ENCODE results near the gene SLIT3. TPM values are rescaled to one million over a fixed set of nuclear protein-coding genes. Genes with fewer than 3 reads are reported as not detected.

Gene SLIT3
- total RNA-seq, 1 experiment from 2014 or later, result 0.10 TPM

DNA sequence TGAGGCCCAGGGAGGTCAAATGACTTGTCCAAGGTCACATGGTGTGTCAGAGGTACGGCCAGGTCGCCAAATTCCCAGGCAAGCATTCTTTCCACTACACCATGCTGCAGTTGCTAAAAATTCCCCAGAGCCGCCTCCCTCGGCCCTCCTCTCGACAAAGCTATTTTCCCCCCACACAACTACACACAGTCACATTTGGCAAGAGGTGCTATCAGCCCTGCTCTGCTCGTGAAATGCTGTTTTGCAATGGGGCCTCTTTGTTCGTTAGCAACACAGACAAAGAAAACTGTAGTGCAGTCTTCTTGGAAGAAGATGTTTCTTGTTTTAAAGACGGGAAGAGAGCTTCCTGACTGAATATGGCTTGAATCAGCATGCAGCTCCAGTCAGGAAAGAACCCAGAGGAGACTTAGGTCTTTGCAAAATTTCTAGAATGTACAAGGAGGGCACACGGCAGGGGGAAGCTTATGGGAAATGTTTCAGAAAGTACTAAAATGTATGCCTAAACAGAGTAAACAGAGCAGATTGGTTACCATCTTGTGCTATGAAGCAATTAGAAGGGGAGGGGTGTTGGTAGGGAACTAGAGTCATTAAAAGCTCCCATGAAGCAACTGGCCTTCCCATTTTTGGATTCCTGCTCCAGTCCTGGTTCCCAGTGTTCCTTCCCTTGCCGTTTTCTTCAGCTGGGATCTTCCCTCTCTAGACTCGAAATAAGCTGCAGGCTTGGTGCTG, 14.2 kb downstream of the SLIT3 start:
- H3K9me2 ChIP-seq (ENCODE audit: insufficient read depth), result no peaks in the 10 kb centered on the region
- H3K9ac ChIP-seq (ENCODE audit: low read length), result no peak overlapping the region
- no peak for ATAC-seq
- no peaks in the 10 kb centered on the region for H3K36me3 ChIP-seq (ENCODE audit: control insufficient read depth in 1 of 2, insufficient read depth in 2 of 2, low read length in 2 of 2)
- ChIA-PET POLR2A (no interaction called here), CTCF (no interaction called here), RAD21 (ENCODE audit: low non-redundant PET in 1 of 2, low total read pairs in 2 of 2, uncharacterized antibody in 2 of 2, unreplicated experiment in 2 of 2) (no interaction called here)
- H3K79me2 ChIP-seq (ENCODE audit: insufficient read depth, low read length), result no peaks in the 10 kb centered on the region
- H3K27me3 ChIP-seq (ENCODE audit: insufficient read depth, low read length), result 0 out of 2 replicates have a peak, but pooled peaks cover 20% of the 10 kb centered on the region
- H3K4me2 ChIP-seq (ENCODE audit: low read length), result no peak overlapping the region
- no peak overlapping the region for H3K27ac ChIP-seq (ENCODE audit: low read depth, low read length)
- intact Hi-C loops (cut with micrococcal nuclease), result no loop called here
- H3K9me3 ChIP-seq (ENCODE audit: control insufficient read depth in 1 of 2, insufficient read depth in 1 of 2, low read depth in 1 of 2, low read length in 2 of 2), result no peaks in the 10 kb centered on the region
- no peak overlapping the region for H3K4me3 ChIP-seq (replicated peaks in 1 of 2; ENCODE audit: low read depth in 1 of 2, low read length in 2 of 2)
- no peak overlapping the region for H2AFZ ChIP-seq (ENCODE audit: low read depth, low read length, poor library complexity, severe bottlenecking)
- TF ChIP-seq ZFX (IDR thresholded peaks at IDR 0.05), result no peak
- no peak for TF ChIP-seq JUND (IDR thresholded peaks at IDR 0.05)
- TF ChIP-seq EZH2phosphoT487 (IDR thresholded peaks at IDR 0.05; ENCODE audit: borderline replicate concordance), result no peak
- no TSS peak for BruUV-seq (replicated peaks)
- no peaks in the 10 kb centered on the region for H4K20me1 ChIP-seq (ENCODE audit: insufficient read depth)
- no peaks in the 10 kb centered on the region for H3K4me1 ChIP-seq (ENCODE audit: control insufficient read depth in 1 of 2, insufficient read depth in 2 of 2, low read length in 2 of 2)
- DNase-seq (ENCODE audit: low read depth, low spot score), result no peak

DNA sequence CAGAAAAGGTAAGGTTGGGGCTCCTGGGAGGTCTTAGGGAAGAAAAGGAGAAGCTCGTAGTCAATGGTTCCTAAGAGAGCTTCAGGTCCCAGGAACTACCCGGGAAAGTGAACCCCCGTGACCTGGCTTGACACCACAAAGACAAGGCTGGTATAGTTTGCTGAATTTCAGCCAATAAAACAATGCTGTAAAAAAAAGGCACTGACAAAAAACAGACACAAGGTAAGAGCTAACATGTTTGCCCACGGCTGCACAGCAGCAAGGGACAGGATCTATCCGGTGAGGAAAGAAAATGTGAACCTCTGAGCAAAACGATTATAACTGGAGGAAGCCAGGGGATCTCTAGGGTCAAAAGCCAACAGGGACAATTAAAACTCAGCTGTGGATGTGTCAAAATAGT, 17.1 kb downstream of the SLIT3 start:
- RAD21 ChIA-PET (ENCODE audit: low non-redundant PET in 1 of 2, low total read pairs in 2 of 2, uncharacterized antibody in 2 of 2, unreplicated experiment in 2 of 2), result no interaction called here
- no peaks in the 10 kb centered on the region for H3K4me1 ChIP-seq (ENCODE audit: control insufficient read depth in 1 of 2, insufficient read depth in 2 of 2, low read length in 2 of 2)
- POLR2A ChIA-PET, result no interaction called here
- H3K27me3 ChIP-seq (ENCODE audit: insufficient read depth, low read length), result 0 out of 2 replicates have a peak, but pooled peaks cover 14% of the 10 kb centered on the region
- no peaks in the 10 kb centered on the region for H4K20me1 ChIP-seq (ENCODE audit: insufficient read depth)
- H3K27ac ChIP-seq (ENCODE audit: low read depth, low read length), result no peak overlapping the region
- CTCF ChIA-PET, result no interaction called here
- BruUV-seq (replicated peaks), result no TSS peak
- no peaks in the 10 kb centered on the region for H3K36me3 ChIP-seq (ENCODE audit: control insufficient read depth in 1 of 2, insufficient read depth in 2 of 2, low read length in 2 of 2)
- no peak overlapping the region for H3K9ac ChIP-seq (ENCODE audit: low read length)
- ATAC-seq (no peak), DNase-seq (ENCODE audit: low read depth, low spot score) (no peak)
- no peak overlapping the region for H3K4me2 ChIP-seq (ENCODE audit: low read length)
- H2AFZ ChIP-seq (ENCODE audit: low read depth, low read length, poor library complexity, severe bottlenecking), result no peak overlapping the region
- H3K79me2 ChIP-seq (ENCODE audit: insufficient read depth, low read length), result no peaks in the 10 kb centered on the region
- H3K4me3 ChIP-seq (replicated peaks in 1 of 2; ENCODE audit: low read depth in 1 of 2, low read length in 2 of 2), result no peak overlapping the region
- intact Hi-C loops (cut with micrococcal nuclease), result no loop called here
- no peaks in the 10 kb centered on the region for H3K9me2 ChIP-seq (ENCODE audit: insufficient read depth)
- no peaks in the 10 kb centered on the region for H3K9me3 ChIP-seq (ENCODE audit: control insufficient read depth in 1 of 2, insufficient read depth in 1 of 2, low read depth in 1 of 2, low read length in 2 of 2)
- TF ChIP-seq, protein P1, sequence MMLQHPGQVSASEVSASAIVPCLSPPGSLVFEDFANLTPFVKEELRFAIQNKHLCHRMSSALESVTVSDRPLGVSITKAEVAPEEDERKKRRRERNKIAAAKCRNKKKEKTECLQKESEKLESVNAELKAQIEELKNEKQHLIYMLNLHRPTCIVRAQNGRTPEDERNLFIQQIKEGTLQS (IDR thresholded peaks at IDR 0.05), result no peak
- TF ChIP-seq SRF (IDR thresholded peaks at IDR 0.05; ENCODE audit: low read depth) (no peak), EZH2 (IDR thresholded peaks at IDR 0.05) (no peak), CEBPB (IDR thresholded peaks at IDR 0.05; ENCODE audit: low read depth) (no peak), RAD21 (IDR thresholded peaks at IDR 0.05; ENCODE audit: low read depth) (no peak), ZFX (IDR thresholded peaks at IDR 0.05) (no peak), TCF7L2 (IDR thresholded peaks at IDR 0.05; ENCODE audit: borderline replicate concordance, extremely low read depth, insufficient read depth, insufficient read length) (no peak), SIN3A (IDR thresholded peaks at IDR 0.05; ENCODE audit: low read depth) (no peak), CBX3 (IDR thresholded peaks at IDR 0.05; ENCODE audit: low read depth) (no peak), ELF1 (IDR thresholded peaks at IDR 0.05; ENCODE audit: borderline replicate concordance, low read depth) (no peak)
- TF ChIP-seq, protein P2, sequence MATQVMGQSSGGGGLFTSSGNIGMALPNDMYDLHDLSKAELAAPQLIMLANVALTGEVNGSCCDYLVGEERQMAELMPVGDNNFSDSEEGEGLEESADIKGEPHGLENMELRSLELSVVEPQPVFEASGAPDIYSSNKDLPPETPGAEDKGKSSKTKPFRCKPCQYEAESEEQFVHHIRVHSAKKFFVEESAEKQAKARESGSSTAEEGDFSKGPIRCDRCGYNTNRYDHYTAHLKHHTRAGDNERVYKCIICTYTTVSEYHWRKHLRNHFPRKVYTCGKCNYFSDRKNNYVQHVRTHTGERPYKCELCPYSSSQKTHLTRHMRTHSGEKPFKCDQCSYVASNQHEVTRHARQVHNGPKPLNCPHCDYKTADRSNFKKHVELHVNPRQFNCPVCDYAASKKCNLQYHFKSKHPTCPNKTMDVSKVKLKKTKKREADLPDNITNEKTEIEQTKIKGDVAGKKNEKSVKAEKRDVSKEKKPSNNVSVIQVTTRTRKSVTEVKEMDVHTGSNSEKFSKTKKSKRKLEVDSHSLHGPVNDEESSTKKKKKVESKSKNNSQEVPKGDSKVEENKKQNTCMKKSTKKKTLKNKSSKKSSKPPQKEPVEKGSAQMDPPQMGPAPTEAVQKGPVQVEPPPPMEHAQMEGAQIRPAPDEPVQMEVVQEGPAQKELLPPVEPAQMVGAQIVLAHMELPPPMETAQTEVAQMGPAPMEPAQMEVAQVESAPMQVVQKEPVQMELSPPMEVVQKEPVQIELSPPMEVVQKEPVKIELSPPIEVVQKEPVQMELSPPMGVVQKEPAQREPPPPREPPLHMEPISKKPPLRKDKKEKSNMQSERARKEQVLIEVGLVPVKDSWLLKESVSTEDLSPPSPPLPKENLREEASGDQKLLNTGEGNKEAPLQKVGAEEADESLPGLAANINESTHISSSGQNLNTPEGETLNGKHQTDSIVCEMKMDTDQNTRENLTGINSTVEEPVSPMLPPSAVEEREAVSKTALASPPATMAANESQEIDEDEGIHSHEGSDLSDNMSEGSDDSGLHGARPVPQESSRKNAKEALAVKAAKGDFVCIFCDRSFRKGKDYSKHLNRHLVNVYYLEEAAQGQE (IDR thresholded peaks at IDR 0.05; ENCODE audit: low read depth), result no peak
- TF ChIP-seq, protein P3, sequence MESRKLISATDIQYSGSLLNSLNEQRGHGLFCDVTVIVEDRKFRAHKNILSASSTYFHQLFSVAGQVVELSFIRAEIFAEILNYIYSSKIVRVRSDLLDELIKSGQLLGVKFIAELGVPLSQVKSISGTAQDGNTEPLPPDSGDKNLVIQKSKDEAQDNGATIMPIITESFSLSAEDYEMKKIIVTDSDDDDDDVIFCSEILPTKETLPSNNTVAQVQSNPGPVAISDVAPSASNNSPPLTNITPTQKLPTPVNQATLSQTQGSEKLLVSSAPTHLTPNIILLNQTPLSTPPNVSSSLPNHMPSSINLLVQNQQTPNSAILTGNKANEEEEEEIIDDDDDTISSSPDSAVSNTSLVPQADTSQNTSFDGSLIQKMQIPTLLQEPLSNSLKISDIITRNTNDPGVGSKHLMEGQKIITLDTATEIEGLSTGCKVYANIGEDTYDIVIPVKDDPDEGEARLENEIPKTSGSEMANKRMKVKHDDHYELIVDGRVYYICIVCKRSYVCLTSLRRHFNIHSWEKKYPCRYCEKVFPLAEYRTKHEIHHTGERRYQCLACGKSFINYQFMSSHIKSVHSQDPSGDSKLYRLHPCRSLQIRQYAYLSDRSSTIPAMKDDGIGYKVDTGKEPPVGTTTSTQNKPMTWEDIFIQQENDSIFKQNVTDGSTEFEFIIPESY (IDR thresholded peaks at IDR 0.05; ENCODE audit: extremely low read depth, insufficient replicate concordance, low read length), result no peak

Measured in HCT116 (cell line).